Suprapubic skin (tissue), 4 donors: ENCODE results near the gene ELMOD1. TPM values are rescaled to one million over a fixed set of nuclear protein-coding genes. Genes with fewer than 3 reads are reported as not detected.
"Not testable (repeated sequence)": the region's sequence is repeated elsewhere in the genome, so short reads cannot be mapped to it uniquely, and the experiment has no call there.

Experiments
- DNase-seq, 2 donors: peaks; one replicate each; pipeline ENCODE4 v3.0.0-alpha.2; 2019; ENCODE audit warnings: low spot score in 2 of 2
- H3K27ac ChIP-seq: fragments of 200-600 bp; sonication (generic); one replicate; pipeline ENCODE4 v1.5.1; 2019
- H3K27me3 ChIP-seq: fragments of 200-600 bp; sonication (generic); one replicate; pipeline ENCODE4 v1.5.1; 2019
- H3K36me3 ChIP-seq: fragments of 200-600 bp; sonication (generic); one replicate; pipeline ENCODE4 v1.5.1; 2019
- H3K4me1 ChIP-seq: fragments of 200-600 bp; sonication (generic); one replicate; pipeline ENCODE4 v1.5.1; 2019
- H3K4me3 ChIP-seq: fragments of 200-600 bp; sonication (generic); one replicate; pipeline ENCODE4 v1.5.1; 2019; ENCODE audit warnings: mild to moderate bottlenecking
- H3K9me3 ChIP-seq: fragments of 200-600 bp; sonication (generic); one replicate; pipeline ENCODE4 v1.5.1; 2019
- EP300 ChIP-seq: sonication (generic); formaldehyde crosslinking; IDR thresholded peaks from one replicate; pipeline ENCODE4 v1.6.1; 2017; ENCODE audit warnings: antibody characterized with exemption
- POLR2A ChIP-seq, 2 donors: fragments of 450-650 bp; IDR thresholded peaks; one replicate each; pipeline ENCODE4 v1.6.1; 2017; ENCODE audit warnings: antibody characterized with exemption in 2 of 2, mild to moderate bottlenecking in 2 of 2, moderate library complexity in 2 of 2
- POLR2AphosphoS5 ChIP-seq, 3 donors: sonication (generic); formaldehyde crosslinking; IDR thresholded peaks; one replicate each; pipeline ENCODE4 v1.6.1; 2017; ENCODE audit warnings: antibody characterized with exemption in 3 of 3
- WGBS: methylation state at CpG from one replicate; pipeline ENCODE4 v1.1.5; 2018; 5-methylcytosine and 5-hydroxymethylcytosine counted together
- total RNA-seq, 4 donors: library from RNA; depleted of rRNA; stranded (reverse); fragments of >200 nt; gene quantifications; one replicate each; pipeline ENCODE4 v1.1.0, GENCODE V29; 2016
- TF ChIP-seq, protein P1 (sequence below), 2 donors: fragments of 200-600 bp in 1 of 2; fragments of 450-650 bp in 1 of 2; sonication (generic) in 1 of 2; IDR thresholded peaks; one replicate each; pipeline ENCODE4 v1.5.1; 2016 to 2019; ENCODE audit warnings: antibody characterized with exemption in 2 of 2, mild to moderate bottlenecking in 1 of 2, moderate library complexity in 1 of 2

Gene ELMOD1
- total RNA-seq, 4 donors from 2014 or later = 14.6 to 66.0 (median 41.3) TPM

DNA sequence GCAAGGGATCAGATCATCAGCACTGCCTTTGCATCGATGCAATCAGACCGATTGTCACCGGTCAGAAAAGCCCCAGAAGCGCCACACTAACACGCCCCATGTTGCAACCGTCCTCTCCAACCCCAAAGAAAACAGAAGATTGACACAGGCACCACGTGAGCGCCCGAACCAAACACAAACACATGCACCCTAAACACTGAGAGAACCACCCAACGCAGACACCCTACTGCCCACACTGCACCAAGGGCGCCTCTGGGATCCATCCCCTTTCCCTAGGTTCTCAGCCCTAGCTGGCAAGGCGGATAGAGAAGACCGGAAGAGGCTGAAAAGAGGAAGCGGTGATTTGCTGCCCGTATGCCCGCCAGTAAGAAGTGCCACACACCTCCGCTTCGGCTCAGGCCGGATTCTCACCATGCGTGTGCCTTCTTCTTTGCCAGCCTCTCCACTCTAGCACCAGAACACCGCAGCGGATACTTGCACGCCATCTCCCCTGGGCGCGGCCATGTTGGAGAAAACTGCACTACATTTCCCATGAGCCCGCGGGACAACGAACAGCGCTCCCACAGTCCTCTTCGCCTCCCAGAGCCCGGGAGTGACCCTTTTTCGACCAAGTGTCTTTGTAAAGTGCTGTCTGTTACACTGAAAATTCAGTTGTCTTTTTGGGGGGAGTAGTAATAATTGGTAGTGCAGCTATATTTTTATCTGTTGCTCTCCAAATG is 25.6 kb upstream of the ELMOD1 start, which contains the start of gene ALKBH8:
Gene ALKBH8 (minus strand): TSS at position 517 of the 719 bp plus-strand sequence. CDS start 4,842 bp downstream, outside the sequence.
- H3K4me1 ChIP-seq = peaks cover 34% of the 10 kb centered on the region
- DNase-seq = peak; percentile 79 to 93
- no peaks in the 10 kb centered on the region for H3K36me3 ChIP-seq
- TF ChIP-seq POLR2A (IDR thresholded peaks at IDR 0.05) (no peak), EP300 (no peak), POLR2AphosphoS5 (IDR thresholded peaks at IDR 0.05) (no peak)
- TF ChIP-seq, protein P1, sequence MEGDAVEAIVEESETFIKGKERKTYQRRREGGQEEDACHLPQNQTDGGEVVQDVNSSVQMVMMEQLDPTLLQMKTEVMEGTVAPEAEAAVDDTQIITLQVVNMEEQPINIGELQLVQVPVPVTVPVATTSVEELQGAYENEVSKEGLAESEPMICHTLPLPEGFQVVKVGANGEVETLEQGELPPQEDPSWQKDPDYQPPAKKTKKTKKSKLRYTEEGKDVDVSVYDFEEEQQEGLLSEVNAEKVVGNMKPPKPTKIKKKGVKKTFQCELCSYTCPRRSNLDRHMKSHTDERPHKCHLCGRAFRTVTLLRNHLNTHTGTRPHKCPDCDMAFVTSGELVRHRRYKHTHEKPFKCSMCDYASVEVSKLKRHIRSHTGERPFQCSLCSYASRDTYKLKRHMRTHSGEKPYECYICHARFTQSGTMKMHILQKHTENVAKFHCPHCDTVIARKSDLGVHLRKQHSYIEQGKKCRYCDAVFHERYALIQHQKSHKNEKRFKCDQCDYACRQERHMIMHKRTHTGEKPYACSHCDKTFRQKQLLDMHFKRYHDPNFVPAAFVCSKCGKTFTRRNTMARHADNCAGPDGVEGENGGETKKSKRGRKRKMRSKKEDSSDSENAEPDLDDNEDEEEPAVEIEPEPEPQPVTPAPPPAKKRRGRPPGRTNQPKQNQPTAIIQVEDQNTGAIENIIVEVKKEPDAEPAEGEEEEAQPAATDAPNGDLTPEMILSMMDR (IDR thresholded peaks at IDR 0.05) = no peak
- no peaks in the 10 kb centered on the region for H3K27me3 ChIP-seq
- WGBS = 1% methylated on average over 13 of the region's 32 CpGs
- H3K4me3 ChIP-seq = peak within 1 kb of the TSS; percentile 79
- peak within 1 kb of the TSS; percentile 82 for H3K27ac ChIP-seq
- no peaks in the 10 kb centered on the region for H3K9me3 ChIP-seq

DNA sequence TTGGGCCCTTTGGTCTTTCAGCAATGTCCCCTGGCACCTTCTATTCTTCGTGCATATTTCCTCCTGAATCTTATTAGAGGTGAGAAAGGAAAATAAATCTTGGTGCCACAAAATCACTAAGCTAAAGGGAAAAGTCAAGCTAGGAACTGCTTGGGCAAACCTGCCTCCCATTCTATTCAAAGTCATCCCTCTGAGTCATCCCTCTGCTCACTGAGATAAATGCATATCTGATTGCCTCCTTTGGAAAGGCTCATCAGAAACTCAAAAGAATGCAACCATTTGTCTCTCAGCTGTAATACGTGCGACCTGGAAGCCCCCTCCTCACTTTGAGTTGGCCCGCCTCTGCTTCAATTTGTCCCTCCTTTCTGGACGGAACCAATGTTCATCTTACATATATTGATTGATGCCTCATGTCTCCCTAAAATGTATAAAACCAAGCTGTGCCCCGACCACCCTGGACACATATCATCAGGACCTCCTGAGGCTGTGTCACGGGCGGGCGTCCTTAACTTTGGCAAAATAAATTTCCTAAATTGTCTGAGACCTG is 24.9 kb upstream of the ELMOD1 start:
- Histone ChIP-seq H3K4me1 (peaks cover 34% of the 10 kb centered on the region), H3K4me3 (peak overlapping the region; percentile 79), H3K27ac (peak overlapping the region; percentile 82)
- not testable (repeated sequence) for H3K27me3 ChIP-seq, H3K9me3 ChIP-seq, DNase-seq, H3K36me3 ChIP-seq
- 59% methylated on average over 9 of the region's 9 CpGs for WGBS

DNA sequence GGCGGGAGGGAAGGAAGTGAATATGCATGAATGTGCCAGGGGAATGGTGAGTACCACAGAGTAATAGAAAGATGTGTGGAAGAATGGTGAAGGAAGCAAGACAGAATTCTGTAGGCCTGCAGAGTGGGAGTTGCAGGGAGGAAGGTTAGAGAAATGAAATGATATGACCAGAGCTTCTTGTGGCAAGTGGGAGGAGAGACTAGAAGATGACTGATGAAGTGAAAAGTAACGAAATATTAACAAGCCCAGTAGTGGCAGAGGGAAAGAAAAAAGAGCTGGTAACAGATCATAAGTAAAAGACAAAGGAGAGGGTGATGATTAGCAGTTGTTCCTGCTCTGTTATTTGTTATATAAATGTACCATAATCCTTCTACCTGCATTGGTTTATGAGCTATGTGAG is 24.4 kb upstream of the ELMOD1 start:
- 93% methylated on average over 2 of the region's 2 CpGs for WGBS
- Histone ChIP-seq H3K36me3 (no peaks in the 10 kb centered on the region), H3K4me3 (no peak overlapping the region), H3K27me3 (no peaks in the 10 kb centered on the region), H3K27ac (no peak overlapping the region), H3K4me1 (peaks cover 34% of the 10 kb centered on the region), H3K9me3 (no peaks in the 10 kb centered on the region)
- DNase-seq = no peak
- no peak for TF ChIP-seq POLR2A (IDR thresholded peaks at IDR 0.05)
- no peak for TF ChIP-seq EP300
- TF ChIP-seq POLR2AphosphoS5 (IDR thresholded peaks at IDR 0.05) = no peak
- TF ChIP-seq, protein P1 (IDR thresholded peaks at IDR 0.05) = no peak

DNA sequence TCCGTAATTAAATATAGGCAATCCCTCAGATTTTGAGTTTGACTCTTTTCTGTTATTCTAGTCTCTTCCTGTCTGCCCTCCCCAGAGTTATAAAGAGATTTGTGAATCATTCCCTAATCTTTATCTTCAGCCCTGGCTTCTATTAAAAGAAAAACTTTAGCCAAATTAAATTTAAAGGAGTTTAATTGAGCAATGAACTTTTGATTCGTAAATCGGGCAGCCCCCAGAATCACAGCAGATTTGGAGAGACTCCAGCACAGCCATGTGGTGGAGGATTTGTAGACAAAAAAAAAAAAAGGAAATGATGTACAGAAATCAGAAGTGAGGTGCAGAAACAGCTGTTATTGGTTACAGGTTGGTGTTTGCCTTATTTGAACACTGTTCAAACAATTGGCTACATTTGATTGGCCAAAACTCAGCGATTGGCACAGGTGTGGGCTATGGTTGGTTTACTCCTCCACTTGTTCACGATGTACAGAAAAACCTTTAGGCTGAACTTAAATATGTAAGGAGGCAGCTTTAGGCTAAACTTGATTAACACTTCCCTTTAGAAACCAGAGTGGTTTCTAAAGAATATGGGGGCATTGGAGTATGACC is 23.1 kb upstream of the ELMOD1 start:
- no peak for DNase-seq
- no peaks in the 10 kb centered on the region for H3K27me3 ChIP-seq
- TF ChIP-seq, protein P1 (IDR thresholded peaks at IDR 0.05) = no peak
- TF ChIP-seq POLR2A (IDR thresholded peaks at IDR 0.05) (no peak), POLR2AphosphoS5 (IDR thresholded peaks at IDR 0.05) (no peak), EP300 (no peak)
- no peak overlapping the region for H3K27ac ChIP-seq
- H3K4me3 ChIP-seq = no peak overlapping the region
- no peaks in the 10 kb centered on the region for H3K36me3 ChIP-seq
- 66% methylated on average over 5 of the region's 5 CpGs for WGBS
- peaks cover 29% of the 10 kb centered on the region for H3K4me1 ChIP-seq
- H3K9me3 ChIP-seq = no peaks in the 10 kb centered on the region

DNA sequence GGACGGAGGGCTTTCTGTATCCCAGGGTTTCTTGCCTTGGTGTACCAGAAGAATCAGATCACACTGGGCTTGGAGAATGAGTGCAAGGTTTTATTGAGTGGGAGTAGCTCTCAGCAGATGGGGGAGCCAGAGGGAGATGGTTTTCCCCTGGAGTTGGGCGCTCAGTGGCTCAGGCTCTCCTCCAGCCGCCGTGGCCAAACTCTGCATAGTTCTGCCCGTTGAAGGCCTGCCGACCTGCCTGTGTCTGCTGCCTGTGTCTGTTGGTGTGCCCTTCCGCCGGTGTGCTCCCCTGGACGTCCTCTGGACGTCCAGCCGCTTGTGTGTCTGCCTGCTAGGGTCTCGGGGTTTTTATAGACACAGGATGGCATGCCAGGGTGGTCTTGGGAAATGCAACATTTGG is 20.9 kb upstream of the ELMOD1 start:
- WGBS = 85% methylated on average over 4 of the region's 12 CpGs

More for the DNA sequence above, 20.9 kb upstream of the ELMOD1 start:
- no peak for TF ChIP-seq POLR2A (IDR thresholded peaks at IDR 0.05)
- TF ChIP-seq, protein P1 (IDR thresholded peaks at IDR 0.05) = no peak
- Histone ChIP-seq H3K9me3 (no peaks in the 10 kb centered on the region), H3K27me3 (no peaks in the 10 kb centered on the region), H3K4me1 (peaks cover 7% of the 10 kb centered on the region), H3K27ac (no peak overlapping the region), H3K4me3 (no peak overlapping the region), H3K36me3 (no peaks in the 10 kb centered on the region)
- no peak for DNase-seq
